HT1080 (cell line): ENCODE results near the gene POU6F2. TPM values are rescaled to one million over a fixed set of nuclear protein-coding genes. Genes with fewer than 3 reads are reported as not detected.

ENCODE experiments used
- DNase-seq: peaks from one replicate; pipeline ENCODE4 v3.0.0-alpha.2; 2015; ENCODE audit warnings: low read depth
- total RNA-seq: library from RNA; depleted of rRNA; stranded (reverse); fragments of >200 nt; shearing (Covaris generic); gene quantifications from 2 replicates; pipeline ENCODE4 v1.2.3, GENCODE V29; 2014

Gene POU6F2
- total RNA-seq, 1 experiment from 2014 or later: not detected

DNA sequence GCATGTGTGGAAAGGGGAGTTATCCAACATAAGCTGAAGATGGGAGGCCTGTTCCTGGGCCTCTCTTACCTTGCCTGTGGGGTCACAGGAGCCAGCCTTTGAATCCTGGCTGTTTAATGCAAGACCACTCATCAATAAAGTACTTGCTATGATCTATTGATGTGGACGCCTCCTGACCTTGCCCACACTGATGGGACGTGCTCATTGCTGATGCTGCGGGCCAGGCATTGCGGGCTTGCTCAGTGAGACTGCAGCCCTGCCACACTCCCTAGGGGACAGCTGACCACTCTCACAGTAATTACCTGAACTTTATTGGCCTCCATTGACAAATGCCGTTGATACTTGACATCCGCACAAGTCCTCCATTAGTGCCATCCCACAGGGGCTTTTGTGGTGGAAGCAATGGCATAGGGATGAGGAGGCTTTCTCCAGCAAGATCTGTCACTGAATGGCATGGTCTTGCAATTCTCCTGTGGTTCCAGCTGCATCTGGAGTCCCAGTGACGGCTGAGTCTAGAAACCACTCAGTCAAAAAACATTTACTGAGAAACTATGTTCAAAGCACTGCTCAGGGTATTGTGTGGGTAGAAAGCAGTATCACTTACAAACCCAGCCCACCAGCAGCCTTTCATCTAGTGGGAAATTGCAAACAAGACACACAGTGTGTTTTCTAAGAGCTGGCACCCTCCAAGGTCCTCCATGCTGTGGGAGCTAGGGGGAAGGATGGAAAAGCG is 453.4 kb downstream of the POU6F2 start:
- DNase-seq: no peak

DNA sequence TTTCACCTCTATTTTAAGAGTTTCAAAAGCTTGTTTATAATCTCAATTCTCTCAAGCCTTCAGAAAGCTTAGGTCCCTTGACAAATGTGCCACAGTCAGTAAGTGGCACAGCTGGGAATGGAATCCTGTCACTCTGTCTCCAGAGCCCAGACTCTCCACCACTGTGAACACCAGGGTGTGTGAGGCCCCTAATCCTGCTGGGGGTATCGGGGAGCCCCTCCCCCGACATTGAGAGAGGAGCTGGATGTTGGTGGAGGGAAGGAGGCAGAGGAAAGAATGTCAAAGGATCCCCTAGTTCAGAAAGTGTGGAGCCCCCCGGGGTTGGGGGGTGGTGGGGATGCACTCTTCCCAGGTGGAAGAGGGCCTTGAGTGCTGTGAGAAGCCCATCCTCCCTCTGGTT is 454.7 kb downstream of the POU6F2 start:
- no peak for DNase-seq

DNA sequence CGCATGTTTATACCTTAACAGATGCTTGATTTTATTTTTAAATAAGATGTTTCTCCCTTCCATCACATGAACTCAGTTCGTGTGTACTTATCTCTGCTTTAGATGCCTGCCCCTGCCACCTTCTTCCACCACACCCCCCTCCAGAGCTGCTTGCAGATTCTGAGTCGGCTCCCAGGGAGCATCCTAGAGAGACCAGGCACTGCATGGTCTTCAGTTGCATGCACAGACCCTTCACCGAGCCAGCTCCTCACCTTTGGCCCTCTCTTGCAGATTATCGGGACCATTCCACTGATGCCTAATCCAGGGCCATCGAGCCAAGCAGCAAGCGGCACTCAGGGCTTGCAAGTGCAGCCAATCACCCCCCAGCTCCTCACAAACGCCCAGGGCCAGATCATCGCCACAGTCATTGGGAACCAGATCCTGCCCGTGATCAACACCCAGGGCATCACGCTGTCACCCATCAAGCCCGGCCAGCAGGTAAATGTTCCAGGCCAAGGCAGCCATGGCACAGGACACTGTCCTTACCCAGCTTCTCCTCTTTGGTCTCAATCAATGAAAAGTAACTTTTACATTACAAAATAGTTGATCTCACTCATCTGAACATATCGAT is 455.2 kb downstream of the POU6F2 start:
- no peak for DNase-seq

DNA sequence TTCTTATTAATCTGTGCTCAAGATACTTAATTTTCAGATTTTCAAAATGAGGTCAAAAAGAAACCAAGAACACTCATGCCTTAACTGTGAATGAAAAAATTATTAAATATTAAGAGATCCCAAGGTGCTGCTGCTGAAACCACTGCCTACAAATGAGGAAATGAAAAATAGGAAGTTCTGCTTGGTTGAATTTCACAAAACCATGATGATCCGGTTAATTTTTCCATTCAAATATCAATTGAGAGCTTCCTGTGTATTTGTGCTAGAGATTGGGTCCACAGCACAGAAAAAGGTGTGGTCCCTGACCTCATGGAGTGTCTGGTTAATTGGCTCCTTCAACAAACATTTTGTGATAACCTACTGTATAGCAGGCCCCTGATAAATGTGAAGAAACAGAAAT is 455.8 kb downstream of the POU6F2 start:
- no peak for DNase-seq

DNA sequence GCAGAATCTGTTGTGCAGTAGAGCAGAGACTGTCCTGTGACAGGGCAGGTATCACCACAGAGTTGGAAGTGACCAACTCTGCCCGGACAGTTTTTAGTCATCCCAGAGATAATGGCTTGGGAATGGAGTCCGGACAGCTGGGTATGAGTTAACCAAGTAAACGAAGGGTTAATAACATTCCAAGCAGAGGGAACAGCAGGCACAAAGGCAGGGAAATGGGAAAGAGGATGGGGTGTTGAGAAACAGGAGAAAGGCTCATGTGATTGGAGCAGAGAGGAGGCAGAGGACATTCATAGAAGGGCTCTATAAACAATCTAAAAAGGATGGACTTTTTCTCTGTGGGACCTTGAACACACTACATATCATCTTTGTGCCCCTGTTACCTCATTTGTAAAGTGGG is 456.3 kb downstream of the POU6F2 start:
- DNase-seq: no peak

DNA sequence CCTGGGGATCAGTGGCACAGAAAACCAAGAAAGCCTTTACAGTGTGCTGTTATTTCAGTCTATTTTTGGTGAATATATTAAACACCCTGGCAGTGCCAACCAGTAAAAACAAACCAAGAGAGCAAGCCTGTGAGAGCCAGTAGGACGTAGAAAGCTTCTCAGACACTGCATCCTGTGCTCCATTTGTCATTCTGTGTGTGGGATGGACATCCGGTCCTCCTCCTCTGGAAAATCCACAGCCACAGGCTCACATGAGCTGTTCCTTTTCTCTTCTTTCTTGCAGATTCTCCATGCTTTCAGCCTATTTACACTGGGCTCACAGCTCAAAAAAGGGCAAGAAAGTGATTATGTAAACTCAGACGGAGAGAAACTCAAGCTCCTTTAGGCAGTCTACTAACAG is 468.8 kb downstream of the POU6F2 start:
- peak; percentile 11 for DNase-seq

DNA sequence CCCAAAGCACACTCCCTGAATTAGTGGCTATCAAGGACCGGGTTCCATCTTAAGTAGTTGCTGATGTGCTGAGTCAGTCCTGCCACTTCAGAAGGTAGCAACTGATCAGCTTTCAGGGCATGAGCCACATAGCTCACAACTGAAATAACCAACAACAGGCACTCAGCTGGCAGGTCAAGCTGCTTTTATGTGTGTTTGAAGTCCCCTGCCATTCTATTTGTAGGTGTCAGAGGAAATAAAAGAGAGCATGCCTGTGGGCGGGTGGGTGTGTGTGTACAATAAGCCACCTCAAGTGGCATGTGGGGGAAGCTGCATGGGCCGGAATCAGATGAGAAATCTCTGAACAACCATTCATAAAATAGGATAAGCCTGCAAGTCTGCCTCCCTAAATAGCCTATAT is 474.2 kb downstream of the POU6F2 start:
- no peak for DNase-seq

DNA sequence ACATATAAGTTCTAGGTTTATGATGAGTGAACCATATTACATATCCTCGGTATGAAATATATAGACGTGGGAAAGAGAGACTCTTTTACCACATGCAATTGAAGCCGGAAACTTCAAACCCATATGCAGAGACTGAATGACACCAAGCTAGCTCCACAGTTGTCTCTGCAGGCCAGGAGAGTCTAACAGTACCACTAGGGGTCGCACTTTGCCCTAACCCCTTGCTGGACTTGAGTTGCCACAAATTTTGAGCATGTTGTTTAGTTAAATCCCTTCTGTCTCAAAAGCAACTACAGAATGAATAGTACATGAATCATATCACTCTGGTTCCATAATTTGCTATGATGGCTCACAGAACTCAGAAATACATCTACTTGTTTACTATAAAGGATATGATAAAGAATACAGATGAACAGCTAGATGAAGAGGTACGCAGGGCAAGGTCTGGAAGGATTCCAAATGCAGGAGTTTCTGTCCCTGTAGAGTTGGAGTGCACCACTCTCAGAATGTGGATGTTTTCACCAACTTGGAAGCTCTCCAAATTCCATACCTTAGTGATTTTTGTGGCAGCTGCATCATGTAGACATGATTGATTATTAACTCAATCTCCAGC is 476.1 kb downstream of the POU6F2 start:
- peak; percentile 42 for DNase-seq

DNA sequence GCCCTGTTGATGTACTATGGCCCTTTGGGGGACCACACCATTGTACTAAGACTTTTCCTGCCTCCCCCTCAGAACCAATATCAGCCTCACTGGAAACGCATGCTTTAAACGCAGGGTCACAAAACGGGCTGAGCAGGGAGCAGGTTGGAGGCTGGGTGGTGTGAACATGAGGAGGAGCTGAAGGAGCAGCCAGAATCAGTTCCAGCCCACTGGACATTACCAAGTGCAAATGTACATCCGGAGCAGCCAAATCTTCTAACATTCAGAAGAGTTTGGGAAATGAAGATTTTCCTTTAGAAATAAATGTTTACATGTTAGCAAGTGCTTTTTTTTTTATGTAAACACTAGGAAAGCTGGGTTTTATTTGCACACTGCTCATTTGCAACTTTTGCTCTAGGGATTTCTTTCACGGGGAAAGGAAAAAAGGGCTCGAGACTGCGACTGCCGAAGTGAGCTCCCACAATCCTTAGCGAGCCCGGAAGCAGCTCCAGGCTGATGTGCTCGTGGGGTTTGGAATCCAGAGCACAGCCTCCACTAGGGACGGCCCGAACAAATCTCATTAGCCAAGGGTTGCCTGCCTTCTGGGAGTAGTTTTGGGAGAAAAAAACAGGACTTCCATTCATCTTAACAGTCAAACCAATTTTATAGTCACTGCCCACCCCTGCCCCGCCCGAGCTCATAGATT is 480.5 kb downstream of the POU6F2 start:
- no peak for DNase-seq

DNA sequence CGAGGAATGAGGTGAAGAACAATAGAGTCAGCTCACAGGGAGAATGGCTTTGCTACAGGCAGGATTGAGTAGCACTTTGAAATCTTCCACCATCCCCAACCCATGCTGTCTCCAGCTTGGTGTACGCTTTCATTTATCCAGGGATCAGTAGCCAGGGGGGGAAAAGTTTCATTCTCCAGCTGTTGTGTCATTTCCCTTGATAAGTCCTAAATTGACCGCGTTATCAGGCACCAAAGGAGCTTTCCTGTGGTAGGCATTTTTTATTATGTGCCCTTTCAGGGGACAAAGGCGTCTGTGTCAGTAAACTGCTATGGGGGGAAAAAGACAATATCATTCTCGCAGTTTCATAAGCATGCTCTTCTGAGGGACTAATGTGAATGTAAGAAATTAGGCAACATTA is 481.9 kb downstream of the POU6F2 start:
- no peak for DNase-seq

DNA sequence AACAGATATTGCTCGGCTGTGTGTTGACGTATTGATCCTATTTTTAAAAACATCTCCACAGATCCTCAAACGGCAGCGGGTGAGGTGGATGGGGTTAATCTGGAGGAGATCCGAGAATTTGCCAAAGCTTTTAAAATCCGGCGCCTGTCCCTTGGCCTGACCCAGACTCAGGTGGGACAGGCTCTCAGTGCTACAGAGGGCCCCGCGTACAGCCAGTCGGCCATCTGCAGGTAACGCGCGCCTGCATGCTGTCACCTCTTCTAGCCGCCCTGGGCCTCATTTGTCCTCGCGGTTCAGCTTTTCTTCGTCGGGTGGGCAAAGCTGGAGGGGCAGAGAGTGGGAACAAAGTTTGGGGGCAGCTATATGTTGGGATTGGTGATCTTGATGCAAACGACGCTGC is 482.8 kb downstream of the POU6F2 start:
- DNase-seq: no peak

DNA sequence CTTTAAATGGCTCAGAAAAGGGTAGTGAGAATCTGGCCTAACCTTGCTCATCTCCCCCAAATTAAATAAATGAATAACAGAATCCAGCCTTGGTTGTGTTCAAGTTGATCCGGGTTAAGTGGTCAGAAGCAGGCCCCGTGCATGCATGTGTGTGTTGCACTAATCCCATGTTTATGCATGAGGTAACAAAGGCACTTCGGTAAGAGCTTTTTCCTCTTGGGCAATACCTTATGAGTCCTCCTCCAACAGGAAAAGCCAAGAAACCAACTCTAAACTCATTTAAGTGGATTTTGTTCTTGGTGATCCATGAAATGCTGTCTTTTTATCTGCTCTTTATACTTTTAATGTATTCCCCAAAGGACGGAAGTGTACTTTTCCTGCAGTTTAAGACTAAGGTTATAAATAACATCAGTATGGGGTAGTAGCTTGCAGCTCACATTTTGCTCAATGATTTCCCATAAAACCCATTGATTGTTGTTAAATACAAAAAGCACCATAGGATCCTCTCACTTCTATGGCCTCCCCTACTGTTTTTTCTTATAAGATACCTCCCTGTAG is 483.6 kb downstream of the POU6F2 start:
- DNase-seq: no peak

DNA sequence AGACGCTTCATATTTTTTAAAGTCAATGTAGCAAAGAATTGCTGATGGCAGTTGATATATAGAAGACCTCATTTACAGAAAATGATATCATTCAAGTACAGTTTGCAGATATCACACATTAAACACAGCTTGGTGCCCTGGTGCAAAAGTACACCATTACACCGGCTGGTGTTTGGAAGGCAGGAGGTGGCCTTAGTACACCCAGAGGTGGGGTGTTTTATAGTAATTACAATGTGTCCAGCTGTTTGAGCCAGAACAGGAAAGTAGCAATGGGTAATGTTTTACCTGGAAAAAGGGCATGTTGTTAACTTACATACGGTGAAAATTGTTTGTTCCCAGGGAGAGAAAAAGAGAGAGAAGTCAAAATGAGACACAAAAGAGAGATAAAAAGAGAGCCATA is 485.5 kb downstream of the POU6F2 start:
- no peak for DNase-seq

DNA sequence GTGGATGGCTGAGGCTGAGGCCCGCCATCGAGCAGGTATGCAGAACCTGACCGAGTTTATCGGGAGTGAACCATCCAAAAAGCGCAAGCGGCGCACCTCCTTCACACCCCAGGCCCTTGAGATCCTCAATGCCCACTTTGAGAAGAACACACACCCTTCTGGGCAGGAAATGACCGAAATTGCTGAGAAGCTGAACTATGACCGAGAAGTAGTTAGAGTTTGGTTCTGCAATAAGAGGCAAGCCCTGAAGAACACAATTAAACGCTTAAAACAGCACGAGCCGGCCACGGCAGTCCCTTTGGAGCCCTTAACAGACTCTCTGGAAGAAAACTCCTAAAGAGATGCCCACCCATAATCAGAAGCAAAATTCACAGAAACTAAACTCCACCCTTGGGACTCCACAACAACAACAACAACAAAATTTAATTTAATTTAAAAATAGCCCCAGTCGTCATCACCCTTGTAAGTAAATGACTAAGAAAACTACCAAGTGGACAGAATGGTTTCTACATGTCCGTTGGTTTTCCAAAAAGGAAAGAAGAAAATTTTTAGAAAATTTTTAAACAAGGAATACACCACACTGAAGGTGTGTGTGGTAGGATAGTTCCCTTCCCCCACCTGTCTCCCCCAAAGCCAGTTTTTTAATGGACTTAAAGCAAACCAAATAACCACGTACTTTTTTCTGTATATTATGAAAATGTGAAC is 486.8 kb downstream of the POU6F2 start:
- DNase-seq: no peak

DNA sequence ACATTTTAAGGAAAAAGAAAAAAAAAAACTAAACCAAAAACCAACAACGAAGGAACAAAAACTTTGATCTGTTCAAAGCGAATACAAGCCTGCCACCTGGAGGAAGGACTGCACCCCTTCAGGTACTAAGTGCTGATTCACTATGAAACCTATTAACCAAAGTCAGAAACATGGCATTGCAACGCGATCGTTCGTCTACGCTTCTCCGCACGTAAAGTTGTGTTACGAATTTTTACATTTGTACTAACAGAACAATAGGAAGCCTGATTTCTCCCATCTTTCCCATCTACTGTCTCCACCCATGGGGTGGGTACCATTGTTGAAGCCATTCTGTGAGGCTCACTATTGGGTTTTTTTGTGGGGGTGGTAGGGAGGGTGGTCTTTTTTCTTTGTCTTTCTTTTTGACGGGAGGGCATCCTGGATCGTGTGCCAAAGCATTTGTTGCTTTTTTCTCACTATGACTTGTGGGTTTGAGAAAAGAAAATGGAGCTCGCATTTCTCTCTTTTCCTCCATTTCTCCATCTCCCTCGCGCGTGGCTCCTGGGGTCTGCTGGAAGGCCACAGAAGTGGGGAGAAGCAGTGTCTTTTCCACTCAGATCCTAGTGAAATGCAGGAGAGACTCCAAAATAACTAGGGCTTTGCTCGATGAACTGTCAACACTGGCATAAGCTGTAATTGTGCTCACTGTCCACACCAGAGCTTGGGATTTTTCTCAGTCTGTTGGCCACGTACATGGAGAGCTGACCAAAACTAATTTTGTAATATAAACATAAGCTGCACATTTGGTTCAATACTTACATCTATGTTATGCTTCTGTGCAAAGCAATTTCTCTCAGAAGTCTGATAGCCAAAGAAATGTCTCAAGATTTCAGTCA is 487.6 kb downstream of the POU6F2 start:
- peak; percentile 36 for DNase-seq

DNA sequence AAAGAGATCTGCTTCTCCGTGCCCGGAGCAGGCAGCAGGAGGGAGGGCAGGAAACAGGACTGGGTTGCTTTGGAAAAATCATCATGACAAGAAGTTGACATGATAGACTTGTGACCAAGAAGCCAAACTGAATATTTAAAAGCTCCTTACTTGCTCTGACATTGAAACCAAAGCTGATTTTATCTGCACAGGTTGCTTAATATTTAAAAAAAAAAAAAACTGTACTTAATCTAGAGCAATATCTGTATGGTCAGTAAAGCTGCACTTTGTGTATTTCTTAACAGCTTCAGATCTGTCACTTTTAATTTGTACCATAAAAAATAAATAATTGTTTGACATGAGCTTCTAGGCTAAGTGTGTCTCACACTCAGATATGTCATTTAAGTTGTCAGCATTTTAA is 490.6 kb downstream of the POU6F2 start:
- DNase-seq: no peak

DNA sequence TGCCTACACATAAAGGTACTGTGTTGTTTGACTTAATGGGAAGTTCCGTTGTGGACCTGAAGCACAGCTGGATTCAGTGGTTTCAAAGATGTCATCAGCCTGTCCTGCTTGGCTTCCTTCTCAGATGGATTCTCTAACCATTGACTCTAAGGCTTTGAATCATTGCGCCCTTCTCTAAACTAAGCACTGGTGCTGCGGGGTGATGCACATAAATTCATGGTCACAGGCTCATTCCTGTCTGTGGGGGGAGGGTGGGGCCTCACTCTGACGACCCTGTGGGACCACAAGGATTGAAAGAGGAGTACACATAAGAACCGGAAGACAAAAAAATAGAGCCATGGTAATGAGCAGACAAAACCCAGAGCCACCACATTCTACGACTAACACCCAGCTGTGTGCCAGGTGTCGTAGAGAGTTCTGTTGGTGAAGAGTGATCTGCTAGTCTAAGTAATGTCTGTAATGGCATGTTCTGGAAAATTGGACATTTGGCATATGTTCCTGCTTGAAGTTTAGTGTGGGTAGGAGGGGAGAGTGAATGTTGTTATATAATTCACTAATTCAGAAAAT is 491.2 kb downstream of the POU6F2 start:
- no peak for DNase-seq

DNA sequence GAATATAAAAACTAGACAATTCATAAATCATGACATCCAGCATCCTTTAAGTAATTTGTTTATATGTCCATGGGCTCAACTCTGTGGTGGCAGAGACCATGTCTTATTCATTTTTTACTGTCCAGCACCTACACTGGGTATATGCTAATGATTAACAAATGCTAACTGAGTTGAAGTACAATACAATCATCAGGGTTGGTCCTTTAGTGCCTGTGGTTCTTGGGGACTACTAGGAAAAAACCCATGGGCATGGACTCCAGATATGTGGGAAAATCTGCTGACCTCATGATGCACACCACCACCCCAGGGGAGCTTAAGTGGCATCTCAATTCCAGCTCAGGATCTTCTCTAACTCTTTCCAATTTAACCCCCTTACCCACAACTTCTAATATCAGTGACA is 503.2 kb downstream of the POU6F2 start:
- no peak for DNase-seq

DNA sequence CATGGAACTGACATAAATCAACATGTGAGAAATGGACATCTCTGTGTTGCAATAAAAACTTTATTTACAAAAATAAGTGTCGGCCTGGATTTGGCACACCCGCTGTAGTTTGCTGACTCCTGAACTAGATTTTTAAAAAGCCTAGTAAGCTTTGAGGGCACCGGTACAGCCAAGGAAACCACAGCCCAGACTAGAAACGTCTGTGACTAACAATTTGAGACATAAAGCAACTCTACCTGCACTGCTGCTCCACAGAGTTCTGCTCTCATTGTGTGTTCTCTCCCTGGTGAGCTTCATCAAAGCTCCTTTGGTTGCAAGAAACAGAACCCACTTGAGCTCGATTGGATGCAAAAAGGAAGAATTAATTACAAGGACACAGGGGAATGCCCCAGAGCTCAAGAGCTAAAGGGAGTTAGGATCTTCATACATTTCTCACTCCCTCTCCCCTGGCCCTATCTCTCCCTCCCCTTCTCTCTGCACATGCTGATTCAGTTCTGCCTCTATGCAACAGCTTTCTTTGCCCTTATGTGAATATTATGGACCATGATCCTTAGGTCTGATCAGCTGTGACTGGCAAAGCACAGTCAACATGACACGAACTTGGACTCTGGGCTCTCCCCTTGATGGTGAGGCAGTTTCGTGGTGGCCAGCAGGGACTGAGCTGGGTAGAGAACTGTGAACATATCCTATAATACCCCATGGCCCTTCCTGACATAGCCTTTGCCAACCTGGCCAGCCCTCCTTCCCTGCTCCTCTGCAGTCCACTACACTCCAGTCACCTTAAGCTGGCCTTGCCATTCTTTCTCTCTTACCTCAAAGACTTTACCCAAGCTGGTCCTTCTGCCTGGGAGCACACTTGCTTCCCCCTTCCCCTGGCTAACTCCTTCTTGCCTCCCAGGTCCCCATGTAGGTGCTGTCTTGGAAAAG is 511.0 kb downstream of the POU6F2 start:
- no peak for DNase-seq
